Measurements from ENCODE around the gene DPY30.

DNA sequence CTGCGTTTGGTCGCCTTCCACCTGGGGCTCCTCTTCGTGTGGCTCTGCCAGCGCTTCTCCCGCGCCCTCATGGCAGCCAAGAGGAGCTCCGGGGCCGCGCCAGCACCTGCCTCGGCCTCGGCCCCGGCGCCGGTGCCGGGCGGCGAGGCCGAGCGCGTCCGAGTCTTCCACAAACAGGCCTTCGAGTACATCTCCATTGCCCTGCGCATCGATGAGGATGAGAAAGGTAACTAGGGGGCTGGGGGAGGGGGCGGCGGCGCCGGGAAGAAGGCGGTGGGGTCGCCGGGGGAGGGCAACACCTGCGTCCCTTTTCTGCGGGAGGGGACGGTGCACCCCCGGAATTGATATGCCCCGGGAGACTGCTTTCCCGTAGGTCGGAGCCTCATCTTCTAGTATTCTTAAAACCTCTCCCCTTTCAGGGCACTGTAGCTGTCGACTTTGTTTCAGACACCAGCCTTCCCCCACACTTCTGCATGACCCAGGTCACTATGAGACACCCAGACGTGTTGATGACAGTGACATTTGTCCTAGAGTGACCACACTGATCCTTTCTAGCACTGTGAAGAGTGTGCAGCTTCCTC is 24.5 kb upstream of the DPY30 start:
- TF ChIP-seq, protein P1, sequence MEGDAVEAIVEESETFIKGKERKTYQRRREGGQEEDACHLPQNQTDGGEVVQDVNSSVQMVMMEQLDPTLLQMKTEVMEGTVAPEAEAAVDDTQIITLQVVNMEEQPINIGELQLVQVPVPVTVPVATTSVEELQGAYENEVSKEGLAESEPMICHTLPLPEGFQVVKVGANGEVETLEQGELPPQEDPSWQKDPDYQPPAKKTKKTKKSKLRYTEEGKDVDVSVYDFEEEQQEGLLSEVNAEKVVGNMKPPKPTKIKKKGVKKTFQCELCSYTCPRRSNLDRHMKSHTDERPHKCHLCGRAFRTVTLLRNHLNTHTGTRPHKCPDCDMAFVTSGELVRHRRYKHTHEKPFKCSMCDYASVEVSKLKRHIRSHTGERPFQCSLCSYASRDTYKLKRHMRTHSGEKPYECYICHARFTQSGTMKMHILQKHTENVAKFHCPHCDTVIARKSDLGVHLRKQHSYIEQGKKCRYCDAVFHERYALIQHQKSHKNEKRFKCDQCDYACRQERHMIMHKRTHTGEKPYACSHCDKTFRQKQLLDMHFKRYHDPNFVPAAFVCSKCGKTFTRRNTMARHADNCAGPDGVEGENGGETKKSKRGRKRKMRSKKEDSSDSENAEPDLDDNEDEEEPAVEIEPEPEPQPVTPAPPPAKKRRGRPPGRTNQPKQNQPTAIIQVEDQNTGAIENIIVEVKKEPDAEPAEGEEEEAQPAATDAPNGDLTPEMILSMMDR (conservative IDR thresholded peaks at IDR 0.05; ENCODE audit: low read length): no peak
- TF ChIP-seq EZH2phosphoT487 (IDR thresholded peaks at IDR 0.05; ENCODE audit: borderline replicate concordance, low read depth, low read length): no peak

All from OCI-LY7 (cell line).